ENCODE results near the gene PLXND1.
A peak's percentile ranks its signal among the peaks of the same experiment; 100 is the strongest.
"Not testable (repeated sequence)": the region's sequence is repeated elsewhere in the genome, so short reads cannot be mapped to it uniquely, and the experiment has no call there.

Gene PLXND1

DNA sequence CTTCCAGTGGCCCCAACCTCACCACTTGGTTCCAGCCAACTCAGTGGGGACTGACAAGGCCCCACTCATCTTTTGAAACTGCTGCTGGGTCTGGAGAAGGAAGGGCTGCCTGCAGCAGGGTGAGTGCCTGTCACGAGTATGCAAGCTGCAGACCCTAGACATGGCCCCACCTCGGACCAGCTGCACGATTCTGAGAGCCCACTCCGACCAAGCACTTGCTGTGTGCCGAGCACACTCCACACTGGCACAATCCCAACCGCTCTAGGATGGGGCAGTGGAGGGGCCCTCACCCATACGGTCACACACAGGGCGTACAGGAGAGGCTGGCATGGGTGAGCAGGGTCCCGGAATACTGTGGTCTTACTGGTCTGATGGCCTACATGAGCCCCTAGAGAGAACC is 8.0 kb upstream of the PLXND1 start:
- no peak for DNase-seq (ENCODE audit: low read depth)

DNA sequence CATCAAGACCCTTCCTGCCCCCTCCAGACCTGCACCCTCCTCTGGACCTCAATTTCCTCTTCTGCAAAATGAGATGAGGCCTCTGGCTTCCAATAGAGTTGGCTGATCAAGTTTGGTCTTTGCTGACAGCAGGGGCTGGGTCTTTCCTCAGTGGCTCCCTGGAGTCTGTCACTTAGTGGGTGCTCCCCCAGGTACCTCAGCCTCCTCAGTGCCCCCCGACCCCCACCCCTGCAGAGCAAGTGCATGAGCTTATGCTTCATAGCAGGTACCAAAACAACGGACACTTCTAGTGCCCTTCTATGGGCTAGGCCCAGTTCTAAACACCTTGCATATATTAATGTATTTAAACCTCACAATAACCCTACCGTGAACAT is 6.9 kb upstream of the PLXND1 start:
- DNase-seq (ENCODE audit: low read depth) = no peak

DNA sequence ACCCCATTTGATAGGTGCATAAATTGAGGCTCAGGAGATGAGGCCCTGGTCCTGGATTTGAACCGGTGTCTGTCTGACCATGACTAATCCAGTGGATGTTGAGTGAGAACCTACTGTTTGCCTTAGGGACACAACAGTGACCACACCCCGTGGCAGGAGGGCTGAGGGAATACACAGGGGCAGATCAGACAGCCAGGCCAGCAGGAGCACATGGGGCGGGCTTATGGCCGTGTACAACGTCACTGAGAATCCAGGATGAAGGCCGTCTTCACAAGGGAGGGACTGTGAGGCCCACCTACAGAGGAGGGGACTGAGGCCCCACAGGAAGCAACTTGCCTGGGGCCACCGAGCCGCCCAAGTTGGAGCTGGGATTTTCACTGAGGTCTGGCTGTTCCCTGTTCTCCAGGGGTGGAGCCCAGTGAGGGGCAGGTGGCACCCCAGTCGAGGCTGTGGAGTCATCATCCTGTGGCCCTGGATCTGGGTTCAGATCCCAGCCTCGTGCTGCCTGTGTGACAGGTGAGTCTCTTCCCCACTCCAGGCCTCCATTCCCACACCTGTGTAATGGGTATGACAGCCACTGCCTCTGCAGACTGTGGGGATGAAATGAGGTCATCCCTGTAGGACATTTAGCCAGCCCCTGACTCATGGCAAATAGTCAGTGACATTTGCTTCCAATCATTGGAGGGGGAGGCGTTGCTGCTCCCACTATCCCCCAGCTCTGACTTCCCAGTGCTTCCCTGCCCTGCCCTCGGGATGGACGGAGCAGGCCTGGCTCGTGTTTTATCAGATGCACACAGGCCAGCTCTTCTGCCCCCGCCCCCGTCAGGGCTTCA is 6.3 kb upstream of the PLXND1 start:
- DNase-seq (ENCODE audit: low read depth) = no peak

DNA sequence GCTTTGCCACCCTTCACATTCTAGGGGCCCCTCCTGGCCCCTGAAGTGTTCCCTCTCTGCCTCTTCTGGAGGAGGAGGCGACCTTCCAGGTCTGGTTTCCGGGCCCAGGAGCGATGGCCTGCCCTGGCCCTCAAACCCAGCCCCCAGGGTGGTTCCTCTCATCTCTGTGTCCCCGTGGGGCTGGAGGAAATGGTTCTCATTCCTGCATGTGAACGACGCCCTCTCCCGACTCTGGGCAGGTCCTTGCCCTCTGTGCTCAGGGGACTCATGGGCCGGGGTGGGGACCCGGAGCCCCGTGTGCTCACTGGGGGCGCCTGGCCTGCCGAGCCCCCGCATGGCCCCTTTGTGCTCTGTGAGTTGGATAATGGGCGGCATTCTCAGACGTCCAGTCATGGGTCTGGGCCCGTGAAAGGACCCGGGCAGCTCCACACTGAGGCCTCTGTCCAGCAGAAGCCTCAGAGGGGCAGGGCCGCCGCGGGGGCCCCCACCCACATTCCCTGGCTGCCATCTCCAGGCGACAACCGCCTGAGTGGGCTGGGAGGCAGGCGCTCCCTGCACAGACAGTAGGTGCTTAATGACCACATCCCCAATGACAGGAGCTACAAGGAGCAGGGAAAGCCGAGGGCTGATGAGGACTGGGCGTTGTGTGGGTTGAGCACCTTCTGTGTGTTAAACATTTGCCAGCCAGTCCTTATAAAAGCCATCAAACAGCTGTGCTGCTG is 5.5 kb upstream of the PLXND1 start:
- DNase-seq (ENCODE audit: low read depth) = no peak

DNA sequence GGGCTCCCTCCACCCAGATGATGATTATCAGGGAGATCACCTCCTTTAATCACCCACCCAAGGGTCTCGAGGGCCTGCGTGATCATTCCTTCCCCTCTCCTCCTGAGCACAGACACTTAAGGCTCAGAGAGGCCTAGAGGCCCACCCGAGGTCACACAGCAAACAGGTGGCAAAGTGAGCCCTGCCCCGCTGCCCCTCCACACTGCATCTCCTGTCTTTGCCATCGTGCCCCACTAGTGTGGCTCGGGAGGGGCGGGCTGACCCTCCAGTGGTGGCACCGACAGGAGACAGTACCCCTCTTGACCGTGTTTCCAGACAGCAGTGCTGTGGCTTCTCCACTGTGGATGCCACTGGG is 4.9 kb upstream of the PLXND1 start:
- DNase-seq (ENCODE audit: low read depth) = no peak

DNA sequence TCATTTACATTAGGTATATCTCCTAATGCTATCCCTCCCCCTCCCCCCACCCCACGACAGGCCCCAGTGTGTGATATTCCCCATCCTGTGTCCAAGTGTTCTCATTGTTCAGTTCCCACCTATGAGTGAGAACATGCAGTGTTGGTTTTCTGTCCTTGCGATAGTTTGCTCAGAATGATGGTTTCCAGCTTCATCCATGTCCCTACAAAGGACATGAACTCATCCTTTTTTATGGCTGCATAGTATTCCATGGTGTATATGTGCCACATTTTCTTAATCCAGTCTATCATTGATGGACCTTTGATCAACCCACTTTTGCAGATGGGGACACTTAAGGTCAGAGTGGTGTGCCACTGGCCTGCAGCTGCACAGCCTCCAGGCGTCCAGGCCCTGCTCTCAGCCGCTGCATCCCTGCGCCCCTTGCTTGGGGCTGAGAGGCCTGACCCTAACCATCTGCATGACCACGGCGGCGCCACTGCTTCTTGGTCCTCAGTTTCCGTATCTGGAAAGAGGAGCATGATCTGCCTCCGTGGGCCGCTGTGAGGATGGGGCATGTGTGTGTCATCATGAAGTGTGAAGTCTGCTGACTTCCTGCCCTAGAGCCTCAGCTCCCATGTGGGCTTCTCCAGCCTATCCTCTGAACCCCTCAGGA is 4.4 kb upstream of the PLXND1 start:
- DNase-seq (ENCODE audit: low read depth) = not testable (repeated sequence)

DNA sequence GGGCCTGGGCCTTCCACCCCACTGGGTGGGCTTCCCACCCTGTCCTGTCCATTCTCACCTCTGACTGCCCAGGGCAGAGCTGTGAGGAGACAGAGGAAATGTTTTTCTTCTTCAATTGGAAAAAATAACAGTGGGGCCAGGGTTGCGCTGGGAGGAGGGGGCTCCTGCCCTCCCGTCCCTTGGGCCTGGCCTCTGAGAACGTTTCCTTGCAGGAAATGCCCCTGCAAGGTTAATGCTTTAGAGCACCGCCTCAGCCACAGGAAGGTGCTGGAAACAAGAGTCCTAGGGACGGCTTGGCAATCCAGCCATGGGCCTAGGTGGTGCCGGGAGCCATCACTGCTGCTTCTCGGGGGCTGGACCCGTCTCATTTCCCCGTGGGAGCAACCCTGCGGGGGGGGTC is 3.8 kb upstream of the PLXND1 start:
- no peak for DNase-seq (ENCODE audit: low read depth)

DNA sequence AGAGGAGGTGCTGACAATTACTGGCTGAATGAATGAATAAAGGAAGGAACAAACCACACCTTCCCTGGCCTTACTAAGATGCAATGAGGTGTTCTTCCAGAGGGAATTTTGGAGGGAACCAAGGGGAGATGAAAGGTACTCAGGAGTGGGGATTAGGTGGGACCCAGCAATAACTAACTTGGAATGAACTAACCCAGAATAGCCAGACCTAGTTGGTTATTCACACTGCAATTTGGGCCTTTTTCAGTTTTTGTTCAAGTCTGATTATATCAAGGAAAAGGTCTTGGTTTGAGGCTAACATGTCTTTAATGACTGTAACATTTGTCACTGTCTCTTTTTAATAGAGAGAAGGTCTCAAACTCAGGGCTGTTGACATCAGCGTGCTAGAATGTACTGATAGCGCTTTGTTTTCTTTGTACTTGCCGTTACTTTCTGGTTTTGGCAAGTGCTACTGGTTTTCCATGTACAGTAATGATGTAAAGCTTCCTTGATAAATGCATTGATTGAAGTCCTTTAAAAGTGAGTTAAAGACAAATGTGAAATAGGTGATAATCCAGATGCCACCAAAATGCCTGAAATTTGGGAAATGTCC is 3.2 kb upstream of the PLXND1 start:
- DNase-seq (ENCODE audit: low read depth) = no peak

DNA sequence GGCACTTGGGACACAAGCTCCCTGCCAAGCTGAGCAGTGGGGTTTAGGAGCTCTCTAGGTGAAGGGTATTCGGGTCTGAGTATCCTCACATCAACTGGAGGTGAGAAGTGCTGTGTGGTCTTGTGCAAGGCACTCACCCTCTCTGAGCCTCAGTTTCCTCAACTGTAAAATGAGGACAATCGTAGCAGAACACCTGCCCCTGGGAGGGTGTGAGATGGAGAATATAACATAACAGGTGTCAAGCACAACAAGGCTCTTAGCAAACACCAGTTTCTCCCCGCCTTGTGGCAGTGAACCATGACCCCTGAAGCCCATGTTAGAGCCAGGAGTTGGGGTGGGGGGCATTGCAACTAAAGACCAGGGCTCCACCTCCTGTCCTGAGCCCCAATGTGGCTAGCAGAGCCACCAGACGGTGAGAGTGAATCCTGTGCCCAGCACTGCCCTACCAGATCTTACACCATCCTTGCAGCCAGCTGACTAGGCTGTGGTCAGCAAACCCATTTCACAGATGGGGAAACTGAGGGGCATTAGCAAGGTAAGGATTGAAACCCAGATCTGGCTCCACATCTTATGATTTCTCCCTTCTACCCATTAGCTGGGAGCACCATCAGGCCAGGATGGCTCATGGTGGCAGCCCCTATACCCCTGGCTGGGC is 2.6 kb upstream of the PLXND1 start:
- DNase-seq (ENCODE audit: low read depth) = no peak

DNA sequence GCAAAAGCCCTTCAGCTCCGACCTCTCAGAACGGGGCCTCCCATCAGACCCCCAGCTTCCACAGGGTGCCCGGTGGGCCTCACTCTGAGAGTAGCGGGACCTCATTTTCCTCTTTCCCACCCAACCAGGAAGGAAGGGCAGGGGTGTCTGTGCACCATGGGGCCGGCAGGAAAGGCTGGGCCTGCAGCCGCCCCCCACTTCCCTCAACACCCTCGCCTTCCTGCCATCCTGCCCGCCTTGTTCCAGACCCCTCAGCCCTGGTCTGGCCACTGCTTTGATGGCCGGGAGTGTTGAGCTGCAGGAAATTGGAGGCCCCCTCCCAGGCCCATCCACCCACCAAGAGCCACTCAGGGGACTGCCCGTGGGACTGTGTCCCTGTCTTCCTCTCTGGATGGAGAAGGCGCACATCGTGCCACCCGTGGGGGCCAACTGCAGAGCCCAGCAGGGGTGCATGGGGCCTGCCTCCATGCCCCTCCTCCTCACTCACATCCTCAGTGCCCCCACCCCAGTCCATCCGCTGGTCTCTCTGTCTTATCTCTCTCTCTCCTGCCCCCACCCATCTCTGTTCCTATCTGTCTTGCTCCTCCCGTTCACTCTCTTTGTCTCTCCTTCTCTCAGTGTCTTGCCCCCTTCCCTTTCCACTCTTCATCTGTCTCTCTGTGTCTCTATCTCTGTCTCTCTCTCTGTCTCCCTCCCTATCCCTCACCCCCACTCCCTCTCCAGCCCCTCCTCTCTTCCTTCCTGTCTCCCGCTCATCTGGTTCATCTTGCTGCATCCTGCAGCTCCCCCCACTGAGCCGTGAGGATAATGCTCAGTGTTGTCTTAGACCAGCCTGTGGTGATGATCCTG is 1.8 kb upstream of the PLXND1 start:
- peak; percentile 95 for DNase-seq (ENCODE audit: low read depth)

DNA sequence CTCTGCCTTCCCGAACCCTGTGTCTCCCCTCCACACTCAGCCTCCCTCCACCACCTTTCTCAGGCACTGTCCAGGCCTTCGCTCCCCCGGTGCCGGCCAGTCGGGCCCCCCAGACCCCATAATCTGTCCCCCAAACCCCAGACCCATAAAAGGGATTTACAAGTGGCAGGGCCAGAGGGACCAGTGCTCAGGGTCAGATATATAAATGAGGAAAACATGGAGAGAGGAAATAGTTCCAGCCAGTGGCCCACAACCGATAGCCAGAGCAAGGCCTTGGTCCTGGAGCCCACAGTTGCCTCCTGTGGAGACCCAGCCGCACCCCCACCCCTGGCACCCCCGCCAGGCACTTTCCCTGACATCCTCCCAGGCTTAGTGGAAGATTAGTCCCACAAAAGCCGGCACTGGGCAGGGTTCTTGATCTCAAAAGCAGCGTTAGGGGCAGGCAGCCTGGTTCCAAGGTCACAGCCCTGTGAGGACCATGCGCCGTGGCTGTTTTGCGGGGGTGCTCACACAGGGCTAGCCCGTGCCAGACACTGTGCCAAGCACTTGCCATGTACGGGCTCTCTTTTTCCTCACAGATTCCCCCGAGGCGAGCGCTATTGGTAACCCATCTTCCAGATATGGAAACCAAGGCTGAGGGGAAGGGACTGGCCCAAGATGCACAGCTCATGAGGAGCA is 1.1 kb upstream of the PLXND1 start:
- no peak for DNase-seq (ENCODE audit: low read depth)

DNA sequence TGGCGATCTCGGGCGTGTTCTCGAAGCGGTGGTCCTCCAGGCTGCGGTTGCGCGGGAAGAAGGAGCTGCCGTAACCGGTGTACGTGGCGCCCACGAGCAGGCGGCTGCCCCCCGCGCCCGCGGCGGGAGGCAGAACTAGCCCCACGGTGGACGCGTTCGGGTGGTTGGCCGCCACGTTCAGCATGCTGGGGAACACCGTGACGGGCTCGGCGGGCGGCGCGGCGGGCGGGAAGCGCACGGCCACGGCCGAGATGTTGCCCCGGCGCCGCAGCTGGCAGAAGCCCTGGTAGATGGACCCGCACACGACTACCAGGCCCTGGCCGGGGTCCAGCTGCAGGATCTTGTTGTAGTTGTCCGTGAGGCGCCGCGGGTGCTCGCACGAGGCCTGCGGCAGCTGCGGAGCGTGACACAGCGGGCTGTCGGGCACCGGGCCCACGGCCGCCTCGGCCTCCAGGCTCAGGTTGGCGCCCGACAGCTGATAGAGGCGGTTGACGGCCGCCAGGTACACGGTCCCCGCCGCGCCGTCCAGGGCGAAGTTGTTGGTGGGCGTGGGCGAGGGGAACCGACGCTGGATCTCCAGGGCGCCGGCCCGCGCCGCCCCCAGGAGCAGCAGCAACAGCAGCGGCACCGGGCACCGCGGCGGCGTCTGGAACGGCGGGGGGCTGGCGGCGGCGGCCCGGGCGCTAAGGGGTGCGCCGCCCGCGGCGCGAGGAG is 397 bp downstream of the PLXND1 start:
- DNase-seq (ENCODE audit: low read depth) = no peak

DNA sequence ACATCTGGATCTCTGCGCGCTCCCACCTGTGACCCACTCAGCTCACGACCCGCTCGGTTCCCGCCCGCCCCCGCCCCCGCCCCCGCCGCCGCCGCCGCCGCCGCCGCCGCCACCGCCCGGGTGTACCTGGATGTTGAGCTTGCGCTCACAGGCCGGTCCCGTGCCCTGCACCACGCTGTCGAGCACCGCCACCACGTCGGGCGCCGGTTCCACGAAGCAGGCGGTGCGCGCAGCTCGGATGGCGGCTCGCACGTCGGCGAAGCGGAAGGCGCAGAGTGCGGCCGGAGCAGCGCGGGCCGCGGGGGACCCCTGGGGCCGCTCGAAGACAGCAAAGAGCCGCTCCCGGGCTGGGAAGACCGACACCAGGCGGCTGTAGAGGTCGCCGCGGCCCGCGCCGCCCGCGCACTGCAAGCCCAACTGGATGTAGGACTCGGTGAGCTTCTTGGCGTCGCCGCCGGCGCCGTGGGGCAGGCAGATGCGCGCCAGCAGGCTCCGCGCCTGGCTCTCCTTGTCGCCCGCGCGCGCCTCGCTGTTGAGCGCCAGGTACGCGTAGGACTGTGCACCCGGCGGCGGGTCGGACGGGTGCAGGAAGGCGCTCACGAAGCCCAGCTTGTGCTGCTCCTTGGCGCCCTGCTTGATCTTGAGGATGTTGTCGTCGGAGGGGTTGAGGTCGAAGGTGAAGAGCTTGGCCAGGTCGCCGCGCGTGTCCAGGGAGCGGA is 1.1 kb downstream of the PLXND1 start:
- no peak for DNase-seq (ENCODE audit: low read depth)

DNA sequence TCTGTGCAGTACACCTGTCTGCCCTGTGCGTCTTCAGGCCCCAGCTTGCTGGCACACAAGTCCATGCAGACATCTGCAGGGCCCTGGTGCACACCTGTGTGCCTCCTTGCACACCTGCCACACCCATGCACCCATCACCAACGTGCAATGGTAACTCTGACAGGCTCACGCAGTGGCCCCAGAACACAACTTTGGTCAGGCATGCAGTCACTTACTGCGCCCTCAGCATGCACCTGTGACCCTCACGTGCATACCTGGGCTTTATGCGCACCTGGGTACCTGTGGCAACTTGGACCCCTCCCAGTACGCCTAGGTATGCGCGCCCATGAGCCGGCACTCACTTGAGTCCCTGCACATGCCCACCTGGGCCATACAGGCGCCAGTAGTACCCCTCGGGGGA is 1.7 kb downstream of the PLXND1 start:
- DNase-seq (ENCODE audit: low read depth) = no peak

DNA sequence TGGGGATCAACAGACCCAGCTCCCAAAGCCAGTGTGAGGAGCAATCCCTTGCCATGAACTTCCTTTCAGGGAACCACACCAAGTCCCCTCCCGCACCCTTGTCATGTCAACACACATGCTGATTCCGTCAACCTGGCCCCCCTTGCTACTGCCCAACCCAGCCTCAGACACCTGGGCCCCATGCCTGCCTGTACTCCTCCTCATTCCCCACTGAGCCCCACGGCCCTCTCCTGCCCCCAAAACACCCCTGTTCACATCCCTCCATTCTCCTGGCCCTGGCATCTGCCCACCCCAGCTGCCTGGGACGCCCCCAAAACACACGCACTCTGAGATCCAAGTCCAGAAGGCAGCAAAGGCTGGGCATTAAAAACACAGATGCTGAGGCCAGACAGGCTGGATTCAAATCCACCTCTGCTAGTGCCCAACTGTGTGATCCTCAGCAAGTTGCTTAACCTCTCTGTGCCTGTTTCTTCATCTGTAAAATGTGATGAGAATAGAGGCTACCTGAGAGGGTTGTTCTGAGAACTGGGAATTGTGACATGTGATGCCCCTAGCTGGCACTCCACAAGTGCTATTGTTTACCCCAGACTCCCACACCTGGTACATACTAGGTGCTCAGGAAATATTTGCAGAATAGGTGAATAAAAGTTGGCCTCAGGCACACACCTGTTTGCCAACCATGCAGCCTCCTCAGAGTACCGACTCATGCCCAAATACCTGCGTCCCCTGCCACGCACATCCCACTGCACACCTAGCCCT is 2.3 kb downstream of the PLXND1 start:
- no peak for DNase-seq (ENCODE audit: low read depth)

DNA sequence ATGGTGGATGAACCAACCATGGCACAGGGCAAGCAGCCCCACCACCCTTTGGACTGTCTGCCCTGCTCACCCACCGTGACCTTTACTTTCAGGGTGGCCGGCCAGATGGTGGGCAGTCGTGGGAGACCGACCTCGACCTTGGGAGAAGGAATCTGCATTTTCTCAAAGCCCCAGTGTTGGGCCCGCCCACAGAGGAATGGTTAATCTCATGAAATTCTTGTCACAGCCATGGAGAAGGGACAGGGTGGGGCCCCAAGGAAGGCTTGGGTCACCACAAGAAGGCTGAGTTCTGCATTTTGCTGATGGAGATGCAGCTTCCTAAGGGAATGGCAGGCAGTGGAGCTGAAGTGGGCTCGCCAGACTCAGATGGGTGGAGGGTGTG is 2.9 kb downstream of the PLXND1 start:
- DNase-seq (ENCODE audit: low read depth) = no peak

DNA sequence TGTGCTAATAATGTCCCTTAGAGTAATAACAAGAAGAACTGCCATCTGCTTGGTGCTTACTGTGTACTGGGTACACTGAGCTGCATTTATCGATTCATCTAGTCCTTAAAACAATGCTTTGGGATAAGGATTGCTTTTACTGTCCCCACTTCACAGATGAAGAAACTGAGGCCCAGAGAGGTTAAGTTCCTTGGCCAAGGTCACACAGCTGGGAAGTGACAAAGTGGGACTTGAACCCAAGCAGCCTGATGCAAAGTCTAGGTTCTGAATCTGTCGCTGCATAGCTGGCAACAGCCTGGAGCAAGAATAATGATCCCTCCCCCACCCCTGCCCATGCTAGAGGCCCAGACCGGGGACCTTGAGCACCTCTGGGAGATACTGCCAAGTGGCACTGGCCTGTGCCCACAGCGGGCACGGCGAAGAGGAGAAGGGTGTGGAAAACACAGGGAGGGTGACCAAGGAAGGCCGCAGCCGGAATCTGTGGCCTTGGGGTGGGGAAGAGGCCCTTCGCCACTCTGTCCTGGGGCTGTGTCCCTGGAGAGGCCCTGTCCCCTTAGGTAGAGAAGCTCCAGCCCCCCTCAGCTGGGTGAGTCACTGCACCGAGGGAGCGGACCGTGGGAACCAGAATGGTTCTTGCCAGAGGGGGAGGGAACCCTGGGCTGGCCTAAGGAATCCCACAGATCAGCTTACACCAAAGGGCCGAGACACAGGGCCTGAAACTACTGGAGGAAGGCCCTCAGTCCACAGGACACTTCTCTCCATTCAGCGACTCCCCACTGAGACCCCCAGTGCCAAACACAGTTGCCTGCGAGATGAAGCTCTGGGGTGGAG is 3.5 kb downstream of the PLXND1 start:
- DNase-seq (ENCODE audit: low read depth) = no peak

DNA sequence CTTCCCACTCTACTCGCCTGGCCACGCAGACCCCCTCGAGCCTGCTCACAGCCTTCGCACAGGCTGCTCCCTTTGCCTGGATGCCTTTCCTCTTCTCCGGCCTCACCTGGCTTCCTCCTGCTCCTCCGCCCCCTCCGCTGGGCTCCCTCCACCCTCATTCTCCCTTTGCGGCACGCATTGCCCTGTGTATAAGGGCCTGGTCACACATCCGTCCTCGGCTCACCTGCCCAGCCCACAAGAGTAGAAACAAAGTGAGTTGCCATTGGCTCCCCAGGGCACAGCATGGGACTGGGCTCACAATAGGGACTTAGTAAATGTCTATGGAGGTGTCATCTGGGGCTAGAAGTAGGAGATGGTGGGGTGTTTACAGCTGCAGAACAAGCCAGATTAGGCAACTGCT is 4.2 kb downstream of the PLXND1 start:
- DNase-seq (ENCODE audit: low read depth) = no peak

Measured in CMK (cell line).